22Rv1 (cell line): ENCODE results near the gene MMD2.

Experiments used
- CTCF ChIP-seq: fragments of 450-650 bp; IDR thresholded peaks from 2 replicates; pipeline ENCODE4 v1.5.1; 2017; ENCODE audit warnings: mild to moderate bottlenecking
- ZFX ChIP-seq: fragments of 450-650 bp; IDR thresholded peaks from 2 replicates; pipeline ENCODE4 v1.6.1; 2017; ENCODE audit warnings: antibody characterized with exemption, borderline replicate concordance

- no peak for TF ChIP-seq CTCF
- no peak for TF ChIP-seq ZFX
These were observed 72.3 kb downstream of the MMD2 start for GRCh38 chr7:4886671-4887070.
